Activated CD8-positive, alpha-beta memory T cell treated with anti-CD3 and anti-CD28 coated beads, Interleukin-2, amount 50 U/mL, for 24 hours (primary cell): ENCODE measurements around the gene CNTN5.

Experiments
- DNase-seq: peaks from one replicate; pipeline ENCODE4 v3.0.0-alpha.2; 2020; ENCODE audit errors: extremely low read depth

Gene CNTN5

GRCh38 chr11:99601179-99601578 is 580.4 kb downstream of the CNTN5 start:
- no peak for DNase-seq

DNA sequence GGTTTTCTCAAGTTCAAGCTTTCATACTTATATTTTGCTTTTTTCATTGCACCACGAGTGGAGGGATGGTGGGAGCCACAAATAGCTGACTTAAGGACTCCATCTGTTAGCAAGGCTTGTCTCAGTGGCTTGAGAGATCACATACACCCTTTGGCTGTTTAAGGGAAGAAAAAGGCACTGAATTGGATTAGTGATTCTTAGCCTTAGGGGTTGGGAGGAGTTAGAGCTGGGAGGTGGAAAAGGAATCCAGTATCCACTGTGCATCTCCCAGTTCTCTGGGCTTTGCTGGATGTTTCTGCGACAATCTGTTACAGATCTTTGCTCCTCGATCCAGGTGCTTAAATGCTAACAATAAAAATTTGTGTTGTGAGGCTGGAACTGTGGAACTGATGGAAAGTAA is 593.6 kb downstream of the CNTN5 start:
- no peak for DNase-seq

- DNase-seq = no peak
These were observed 609.9 kb downstream of the CNTN5 start for GRCh38 chr11:99630629-99631028.

GRCh38 chr11:99631618-99632017 is 610.9 kb downstream of the CNTN5 start:
- no peak for DNase-seq

- DNase-seq = no peak
These were observed 612.2 kb downstream of the CNTN5 start for GRCh38 chr11:99632969-99633368.

DNA sequence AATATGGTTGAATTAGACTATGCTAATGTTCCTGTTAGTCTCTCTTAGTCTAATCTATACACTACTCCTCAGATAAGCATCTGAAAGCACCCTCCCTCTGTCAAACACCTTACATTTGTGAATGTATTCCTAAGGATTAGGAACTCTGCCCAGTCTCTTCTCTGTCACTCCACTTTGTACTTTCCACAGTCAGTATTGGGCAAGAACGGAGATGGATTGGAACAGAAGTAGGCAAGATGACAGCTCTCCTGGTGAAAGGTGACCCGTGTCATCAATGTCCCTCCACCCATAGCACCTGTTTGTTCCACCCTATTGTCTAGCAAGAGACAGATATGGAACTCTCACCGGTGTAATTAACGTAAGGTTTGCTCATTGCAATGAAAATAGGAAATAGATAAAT is 613.8 kb downstream of the CNTN5 start:
- DNase-seq = no peak

DNA sequence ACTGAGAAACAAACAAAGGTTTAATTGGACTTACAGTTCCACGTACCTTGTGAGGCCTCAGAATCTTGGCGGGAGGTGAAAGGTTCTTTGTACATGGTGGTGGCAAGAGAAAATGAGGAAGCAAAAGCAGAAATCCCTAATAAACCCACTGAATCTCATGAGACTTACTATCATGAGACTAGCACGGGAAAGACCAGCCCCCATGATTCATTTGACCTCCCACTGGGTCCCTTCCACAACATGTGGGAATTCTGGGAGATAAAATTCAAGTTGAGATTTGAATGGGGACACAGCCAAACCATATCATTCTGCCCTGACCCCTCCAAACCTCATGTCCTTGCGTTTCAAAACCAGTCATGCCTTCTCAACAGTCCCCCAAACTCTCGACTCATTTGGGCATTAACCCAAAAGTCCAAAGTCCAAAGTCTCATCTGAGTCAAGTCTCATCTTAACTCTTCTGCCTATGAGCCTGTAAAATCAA is 617.4 kb downstream of the CNTN5 start:
- DNase-seq = no peak

- no peak for DNase-seq
These were observed 619.9 kb downstream of the CNTN5 start for GRCh38 chr11:99640671-99641070.

DNA sequence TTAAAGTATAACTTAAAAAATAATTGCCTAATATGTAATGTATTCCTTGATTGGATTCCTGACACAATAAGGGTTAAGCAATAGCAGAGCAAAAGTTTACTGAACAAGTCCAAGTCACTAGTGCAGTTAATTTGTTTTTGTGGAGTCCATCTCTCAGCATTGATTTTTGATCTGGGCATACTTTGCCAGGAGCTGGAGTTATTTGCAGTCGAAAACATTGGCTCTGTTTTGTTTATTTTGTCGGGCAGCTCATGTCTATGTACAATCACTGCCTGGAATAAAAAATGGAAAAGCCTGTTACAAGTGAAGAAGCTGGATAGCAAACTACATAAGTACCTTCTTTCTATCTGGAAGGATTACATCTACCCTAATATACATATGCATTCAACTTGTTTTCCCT is 625.2 kb downstream of the CNTN5 start:
- DNase-seq = no peak

DNA sequence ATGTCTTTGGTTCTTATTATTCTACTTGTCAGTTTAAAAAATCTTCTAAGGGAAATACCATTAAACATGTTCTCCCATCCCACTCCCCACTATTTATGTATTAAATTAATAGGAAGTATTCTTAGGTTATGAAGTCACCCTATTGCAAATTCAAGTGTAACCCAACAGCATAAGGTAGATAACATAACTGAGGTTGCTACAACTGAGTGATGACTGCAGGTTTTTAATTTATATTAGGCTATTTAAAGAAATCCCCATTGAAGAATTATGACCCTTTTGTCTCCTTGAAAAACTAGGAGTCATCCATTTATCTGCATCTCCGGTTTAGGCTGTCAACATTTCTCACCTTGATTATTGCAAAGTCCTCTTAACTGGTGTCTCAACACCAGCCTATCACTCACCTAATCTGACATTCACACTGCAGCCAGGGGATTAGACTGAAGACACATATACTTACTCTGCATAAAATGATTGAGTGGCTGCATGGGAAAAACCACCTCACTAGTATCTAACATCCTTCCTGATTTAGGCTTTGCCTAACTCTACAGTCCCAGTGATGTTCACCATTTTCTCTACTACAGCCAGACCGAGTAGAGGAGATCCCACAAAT is 649.4 kb downstream of the CNTN5 start:
- no peak for DNase-seq

DNA sequence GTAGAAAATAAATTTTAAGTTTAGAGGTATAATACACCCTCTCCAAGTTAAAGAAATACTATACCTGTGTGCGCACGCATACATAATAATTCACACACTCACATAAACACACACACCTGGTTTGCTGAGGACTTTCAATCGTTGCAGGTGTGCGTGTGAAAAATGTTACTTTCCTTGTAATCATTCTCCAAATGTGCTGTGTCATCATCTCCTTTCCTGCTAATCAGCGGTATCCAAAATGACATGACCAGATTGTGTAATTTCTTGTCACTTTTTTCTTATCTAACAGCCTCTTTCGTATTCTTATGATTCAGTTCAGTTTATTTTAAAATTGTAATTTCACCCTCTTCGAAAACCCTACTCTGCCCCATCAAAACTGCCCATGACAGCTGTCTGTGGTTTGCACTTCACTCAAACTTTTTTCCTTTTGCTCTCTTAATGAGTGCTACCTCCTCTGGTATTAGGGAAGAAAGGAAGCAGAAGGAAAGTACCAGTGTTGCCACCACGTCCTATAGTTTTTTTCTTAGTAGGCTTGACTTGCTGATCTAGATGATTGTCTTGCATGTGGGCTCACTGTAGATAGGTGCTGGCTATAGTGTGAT is 651.2 kb downstream of the CNTN5 start:
- DNase-seq = no peak

DNA sequence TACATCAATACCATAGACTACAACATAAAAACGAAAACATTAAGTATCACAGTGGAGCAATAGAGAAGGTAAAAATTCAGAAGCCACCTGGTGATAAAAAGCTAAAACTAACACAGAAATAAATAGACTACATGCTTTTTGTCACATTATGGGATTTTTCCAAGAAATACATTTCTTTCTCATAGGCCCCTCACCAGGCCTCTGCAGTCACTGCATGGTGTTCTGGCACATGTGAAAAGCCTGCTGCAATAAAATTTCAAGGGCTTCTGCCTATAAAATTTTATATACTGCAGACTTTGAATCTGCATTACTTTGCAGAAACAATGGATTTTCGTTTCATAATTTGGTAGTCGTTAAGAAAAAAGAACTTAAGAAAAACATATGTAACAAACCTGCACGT is 655.5 kb downstream of the CNTN5 start:
- no peak for DNase-seq

DNA sequence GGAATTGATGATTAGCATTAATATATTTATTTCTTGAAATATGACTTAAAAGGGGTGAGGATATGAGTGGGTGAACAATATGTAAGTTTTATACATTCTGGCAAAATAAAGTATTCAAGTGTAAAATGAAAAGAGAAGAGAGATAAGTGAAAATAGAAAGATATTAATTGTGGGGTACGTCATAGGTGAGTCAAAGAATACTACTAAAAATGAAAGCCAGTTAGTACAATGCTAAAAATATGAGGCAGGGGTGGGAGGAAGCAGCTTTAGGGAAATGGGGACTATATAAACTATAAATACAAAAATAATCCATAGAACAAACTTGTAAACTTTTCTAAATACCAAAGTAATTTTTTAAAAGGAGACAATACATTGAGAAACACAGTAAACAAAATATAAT is 661.4 kb downstream of the CNTN5 start:
- DNase-seq = no peak

DNA sequence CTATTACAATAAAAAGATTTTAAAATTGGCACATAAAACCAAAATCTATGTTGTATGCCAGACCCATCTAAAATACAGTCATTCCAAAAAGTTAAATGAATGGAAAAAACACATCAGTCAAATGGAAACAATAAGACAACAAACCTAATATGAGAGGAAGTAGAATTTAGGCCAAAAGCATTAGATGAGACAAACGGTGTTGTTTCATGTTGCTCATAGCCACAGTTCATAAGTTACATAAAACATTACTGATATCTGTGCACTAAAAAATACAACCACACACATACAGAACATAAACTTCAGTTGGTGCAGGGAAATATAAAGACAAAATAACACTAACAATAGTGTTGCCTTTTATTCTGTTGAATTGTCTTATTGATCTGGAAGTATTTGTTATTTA is 661.9 kb downstream of the CNTN5 start:
- no peak for DNase-seq

DNA sequence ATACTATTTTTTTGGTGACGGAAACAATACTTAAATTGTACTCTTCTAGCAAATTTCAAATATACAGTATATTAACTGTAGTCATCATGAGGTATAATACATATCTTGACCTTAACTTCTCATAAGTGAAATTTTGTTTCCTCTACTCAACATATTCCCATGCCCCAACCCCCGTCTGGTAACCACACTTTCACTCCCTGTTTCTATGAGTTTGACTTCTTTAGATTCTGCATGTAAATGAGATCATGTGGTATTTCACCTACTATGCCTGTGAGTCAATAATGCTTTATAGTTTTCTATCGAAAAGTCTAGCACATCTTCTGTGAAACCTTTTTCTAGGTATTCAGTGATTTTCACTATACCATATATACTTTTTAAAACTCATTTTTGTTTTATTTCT is 663.2 kb downstream of the CNTN5 start:
- DNase-seq = no peak

DNA sequence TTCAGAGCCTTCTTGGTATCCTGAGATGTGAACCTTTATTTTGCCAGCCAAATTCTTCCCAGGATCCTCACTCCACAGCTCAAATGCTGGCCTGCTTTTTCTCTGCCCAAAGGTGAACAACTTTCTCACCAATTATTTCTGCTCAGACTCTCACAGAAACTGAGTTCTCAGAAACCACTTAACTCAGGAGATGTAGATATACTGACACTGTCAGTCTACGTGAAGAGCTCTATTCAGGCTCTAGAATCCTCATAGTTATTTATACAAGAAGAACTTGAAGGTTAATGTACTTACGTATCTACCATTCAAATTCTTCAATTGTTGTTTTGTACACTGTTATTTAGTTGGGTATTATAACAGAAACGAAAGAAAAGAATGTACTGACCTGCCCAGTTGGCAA is 666.1 kb downstream of the CNTN5 start:
- no peak for DNase-seq

DNA sequence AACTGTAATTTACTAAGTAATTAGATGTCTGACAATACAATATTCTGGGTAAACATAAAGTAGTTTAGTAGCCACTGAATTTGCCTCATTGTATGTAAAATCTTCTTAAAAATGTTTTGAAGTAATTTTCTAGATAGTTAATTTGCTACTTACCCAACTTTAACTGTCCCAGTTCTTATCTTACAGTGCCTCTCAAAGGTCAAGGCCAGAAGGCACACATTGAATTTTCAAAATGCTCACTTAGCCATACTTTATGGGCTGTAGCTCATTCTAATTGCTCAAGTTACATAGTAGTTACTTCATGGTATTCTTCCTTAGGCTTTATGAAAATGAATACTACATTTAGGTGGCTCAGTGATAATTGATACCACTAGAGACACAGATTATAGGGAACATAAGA is 666.6 kb downstream of the CNTN5 start:
- no peak for DNase-seq

DNA sequence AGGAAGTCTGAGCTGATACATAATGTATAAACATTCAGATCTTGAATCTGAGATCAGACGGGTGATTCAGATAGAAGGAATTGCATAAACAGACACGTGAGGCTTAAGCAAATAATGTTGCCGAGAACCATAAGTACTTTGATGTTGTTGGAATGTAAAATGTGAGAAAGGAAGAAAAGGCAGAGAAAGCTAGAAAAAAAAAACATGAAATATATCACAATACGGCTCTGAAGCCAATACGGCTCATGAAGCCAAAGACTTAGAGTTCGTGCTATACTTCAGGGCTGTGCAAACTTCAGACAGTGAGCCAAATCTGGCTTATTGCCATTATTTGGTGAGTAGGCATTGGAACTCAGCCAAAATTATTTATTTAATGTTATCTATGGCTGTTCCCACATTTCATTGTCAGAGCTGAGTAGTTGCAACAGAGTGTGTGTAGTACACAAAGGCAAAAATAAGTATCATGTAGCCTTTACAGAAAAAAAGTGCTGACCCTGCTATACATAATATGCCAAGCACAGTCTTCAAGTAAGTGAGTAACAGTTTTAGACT is 673.3 kb downstream of the CNTN5 start:
- DNase-seq = no peak

- DNase-seq = no peak
These were observed 674.4 kb downstream of the CNTN5 start for GRCh38 chr11:99695106-99695505.

- no peak for DNase-seq
These were observed 686.1 kb downstream of the CNTN5 start for GRCh38 chr11:99706848-99707247.

- DNase-seq = no peak
These were observed 688.4 kb downstream of the CNTN5 start for GRCh38 chr11:99708928-99709672.

- DNase-seq = no peak
These were observed 695.6 kb downstream of the CNTN5 start for GRCh38 chr11:99716302-99716701.

- no peak for DNase-seq
These were observed 697.5 kb downstream of the CNTN5 start for GRCh38 chr11:99718291-99718690.
